Brain microvascular endothelial cell (primary cell): Measurements from ENCODE around the gene SMKR1.
"Not testable (repeated sequence)": the region's sequence is repeated elsewhere in the genome, so short reads cannot be mapped to it uniquely, and the experiment has no call there.

Source experiments
- DNase-seq: peaks from one replicate; pipeline ENCODE4 v3.0.0-alpha.2; 2020
- H3K27ac ChIP-seq: fragments of 250-450 bp; sonication (Bioruptor Pico); 2 replicates; pipeline ENCODE4 v1.5.1; 2020; ENCODE audit warnings: mild to moderate bottlenecking, moderate library complexity
- H3K27me3 ChIP-seq: fragments of 250-450 bp; sonication (Bioruptor Pico); replicated peaks from 2 replicates; pipeline ENCODE4 v1.5.1; 2020; ENCODE audit warnings: mild to moderate bottlenecking
- H3K36me3 ChIP-seq: fragments of 250-450 bp; sonication (Bioruptor Pico); replicated peaks from 2 replicates; pipeline ENCODE4 v1.5.1; 2020; ENCODE audit warnings: mild to moderate bottlenecking
- H3K4me3 ChIP-seq: 2 replicates; pipeline ENCODE4 v1.5.1; 2011; ENCODE audit warnings: low read depth, mild to moderate bottlenecking, control low read depth, low read length, moderate library complexity
- in situ Hi-C: cut with HindIII; loops from 2 replicates; pipeline ENCODE4 v1.10.0; 2017; ENCODE audit warnings: low sequenced_read_pairs, low pct_ligation_motif_present
- TF ChIP-seq, protein P1 (sequence below): IDR thresholded peaks from 2 replicates; pipeline ENCODE4 v1.5.1; 2011; ENCODE audit warnings: low read depth, mild to moderate bottlenecking, moderate library complexity, low read length, control low read depth, inconsistent platforms; ENCODE audit errors: missing control alignments

The SMKR1 gene

GRCh38 chr7:129524405-129524804 is 22.1 kb downstream of the SMKR1 start:
- H3K4me3 ChIP-seq, H3K27ac ChIP-seq, in situ Hi-C loops, H3K27me3 ChIP-seq, H3K36me3 ChIP-seq: not testable (repeated sequence)
- peak; percentile 22 for DNase-seq
- TF ChIP-seq, protein P1, sequence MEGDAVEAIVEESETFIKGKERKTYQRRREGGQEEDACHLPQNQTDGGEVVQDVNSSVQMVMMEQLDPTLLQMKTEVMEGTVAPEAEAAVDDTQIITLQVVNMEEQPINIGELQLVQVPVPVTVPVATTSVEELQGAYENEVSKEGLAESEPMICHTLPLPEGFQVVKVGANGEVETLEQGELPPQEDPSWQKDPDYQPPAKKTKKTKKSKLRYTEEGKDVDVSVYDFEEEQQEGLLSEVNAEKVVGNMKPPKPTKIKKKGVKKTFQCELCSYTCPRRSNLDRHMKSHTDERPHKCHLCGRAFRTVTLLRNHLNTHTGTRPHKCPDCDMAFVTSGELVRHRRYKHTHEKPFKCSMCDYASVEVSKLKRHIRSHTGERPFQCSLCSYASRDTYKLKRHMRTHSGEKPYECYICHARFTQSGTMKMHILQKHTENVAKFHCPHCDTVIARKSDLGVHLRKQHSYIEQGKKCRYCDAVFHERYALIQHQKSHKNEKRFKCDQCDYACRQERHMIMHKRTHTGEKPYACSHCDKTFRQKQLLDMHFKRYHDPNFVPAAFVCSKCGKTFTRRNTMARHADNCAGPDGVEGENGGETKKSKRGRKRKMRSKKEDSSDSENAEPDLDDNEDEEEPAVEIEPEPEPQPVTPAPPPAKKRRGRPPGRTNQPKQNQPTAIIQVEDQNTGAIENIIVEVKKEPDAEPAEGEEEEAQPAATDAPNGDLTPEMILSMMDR = peak; percentile 17

- Histone ChIP-seq H3K27ac (no peak overlapping the region), H3K4me3 (no peak overlapping the region), H3K36me3 (no peaks in the 10 kb centered on the region), H3K27me3 (peaks cover 5% of the 10 kb centered on the region)
- no peak for DNase-seq
- TF ChIP-seq, protein P1 = no peak
- in situ Hi-C loops = no loop called here
Observed at GRCh38 chr7:129525225-129525862, 23.0 kb downstream of the SMKR1 start.

DNA sequence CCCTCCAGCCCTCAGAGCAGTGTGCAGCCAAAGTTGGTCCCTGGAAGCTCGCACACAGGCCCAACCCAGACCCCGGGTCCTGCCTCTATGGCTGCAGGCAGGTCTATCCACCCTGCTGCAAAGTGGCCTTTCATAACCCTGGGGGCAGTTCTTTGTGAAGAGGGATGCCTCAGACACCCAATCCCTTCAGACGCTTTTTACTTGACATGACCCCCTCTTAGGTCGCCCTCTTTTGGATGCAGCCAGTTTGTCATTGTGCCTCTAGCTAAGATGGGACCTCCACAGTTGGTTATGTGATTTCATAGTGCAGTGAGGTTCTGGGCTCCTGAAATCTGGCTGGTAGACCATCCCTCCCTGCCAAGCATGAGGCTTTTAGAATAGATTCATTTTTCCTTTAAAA is 27.3 kb downstream of the SMKR1 start:
- no peak for DNase-seq
- no peak overlapping the region for H3K27ac ChIP-seq
- no peaks in the 10 kb centered on the region for H3K36me3 ChIP-seq
- no peaks in the 10 kb centered on the region for H3K27me3 ChIP-seq
- H3K4me3 ChIP-seq = no peak overlapping the region
- in situ Hi-C loops = no loop called here
- TF ChIP-seq, protein P1 = no peak

GRCh38 chr7:129530795-129531391 is 28.6 kb downstream of the SMKR1 start:
- no peaks in the 10 kb centered on the region for H3K27me3 ChIP-seq
- DNase-seq = peak; percentile 39
- H3K36me3 ChIP-seq = no peaks in the 10 kb centered on the region
- TF ChIP-seq, protein P1 = no peak
- in situ Hi-C loops = no loop called here
- H3K27ac ChIP-seq = no peak overlapping the region
- H3K4me3 ChIP-seq = no peak overlapping the region

GRCh38 chr7:129531721-129532120 is 29.4 kb downstream of the SMKR1 start:
- TF ChIP-seq, protein P1 = no peak
- in situ Hi-C loops = no loop called here
- no peaks in the 10 kb centered on the region for H3K27me3 ChIP-seq

More at GRCh38 chr7:129531721-129532120, 29.4 kb downstream of the SMKR1 start:
- H3K4me3 ChIP-seq = no peak overlapping the region
- H3K36me3 ChIP-seq = no peaks in the 10 kb centered on the region
- no peak for DNase-seq
- no peak overlapping the region for H3K27ac ChIP-seq
